Bronchial epithelial cell (primary cell): Measurements from ENCODE around the gene FCHO2. TPM values are rescaled to one million over a fixed set of nuclear protein-coding genes. Genes with fewer than 3 reads are reported as not detected.

Source experiments
- DNase-seq: peaks from one replicate; pipeline ENCODE4 v3.0.0-alpha.2; 2010; ENCODE audit warnings: low read depth
- FAIRE-seq: peaks from 2 replicates; lab custom pipeline; 2011; peaks lifted over from hg19 to GRCh38; lab: Jason Lieb, UNC
- H3K27me3 ChIP-seq: 2 replicates; pipeline ENCODE4 v1.5.1; 2011; ENCODE audit warnings: low read length; ENCODE audit not compliant: control insufficient read depth, insufficient read depth
- H3K36me3 ChIP-seq: 2 replicates; pipeline ENCODE4 v1.5.1; 2011; ENCODE audit warnings: low read length; ENCODE audit not compliant: control insufficient read depth, insufficient read depth
- H3K4me3 ChIP-seq: 2 replicates; pipeline ENCODE4 v1.5.1; 2011; ENCODE audit warnings: mild to moderate bottlenecking, low read depth, low read length, control low read depth
- total RNA-seq: library from RNA; depleted of rRNA; stranded (reverse); fragments of >200 nt; gene quantifications from 2 replicates; pipeline ENCODE4 v1.2.1, GENCODE V29; 2014
- TF ChIP-seq, protein P1 (sequence below): IDR thresholded peaks from 2 replicates; pipeline ENCODE4 v1.5.1; 2011; ENCODE audit warnings: mild to moderate bottlenecking, moderate library complexity, low read length, control low read depth, inconsistent platforms; ENCODE audit not compliant: insufficient read depth, severe bottlenecking

Gene FCHO2
- total RNA-seq, 1 donor from 2014 or later = 10.5 TPM

DNA sequence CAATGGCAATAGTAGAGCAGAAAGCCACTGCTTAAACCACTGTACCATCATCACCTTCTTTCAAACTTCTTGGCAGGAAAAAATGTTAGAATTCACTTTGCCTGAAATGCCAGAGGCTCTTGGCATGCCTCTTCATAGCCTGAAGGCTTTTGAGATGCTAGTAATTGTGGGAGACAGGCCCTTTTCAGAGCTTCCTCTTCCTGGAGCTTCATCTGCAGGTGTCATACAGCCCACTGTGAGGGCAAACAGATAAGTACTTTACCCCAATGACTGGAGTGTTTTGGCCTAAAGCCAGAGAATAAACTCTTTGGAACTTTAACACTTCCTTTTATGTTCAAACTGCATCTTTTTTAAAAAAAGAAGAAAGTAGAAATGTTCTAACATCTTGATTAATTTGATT is 83.2 kb downstream of the FCHO2 start:
- FAIRE-seq (no peak), DNase-seq (no peak)
- TF ChIP-seq, protein P1, sequence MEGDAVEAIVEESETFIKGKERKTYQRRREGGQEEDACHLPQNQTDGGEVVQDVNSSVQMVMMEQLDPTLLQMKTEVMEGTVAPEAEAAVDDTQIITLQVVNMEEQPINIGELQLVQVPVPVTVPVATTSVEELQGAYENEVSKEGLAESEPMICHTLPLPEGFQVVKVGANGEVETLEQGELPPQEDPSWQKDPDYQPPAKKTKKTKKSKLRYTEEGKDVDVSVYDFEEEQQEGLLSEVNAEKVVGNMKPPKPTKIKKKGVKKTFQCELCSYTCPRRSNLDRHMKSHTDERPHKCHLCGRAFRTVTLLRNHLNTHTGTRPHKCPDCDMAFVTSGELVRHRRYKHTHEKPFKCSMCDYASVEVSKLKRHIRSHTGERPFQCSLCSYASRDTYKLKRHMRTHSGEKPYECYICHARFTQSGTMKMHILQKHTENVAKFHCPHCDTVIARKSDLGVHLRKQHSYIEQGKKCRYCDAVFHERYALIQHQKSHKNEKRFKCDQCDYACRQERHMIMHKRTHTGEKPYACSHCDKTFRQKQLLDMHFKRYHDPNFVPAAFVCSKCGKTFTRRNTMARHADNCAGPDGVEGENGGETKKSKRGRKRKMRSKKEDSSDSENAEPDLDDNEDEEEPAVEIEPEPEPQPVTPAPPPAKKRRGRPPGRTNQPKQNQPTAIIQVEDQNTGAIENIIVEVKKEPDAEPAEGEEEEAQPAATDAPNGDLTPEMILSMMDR = no peak
- Histone ChIP-seq H3K36me3 (peaks cover 2% of the 10 kb centered on the region), H3K27me3 (no peaks in the 10 kb centered on the region), H3K4me3 (no peak overlapping the region)

DNA sequence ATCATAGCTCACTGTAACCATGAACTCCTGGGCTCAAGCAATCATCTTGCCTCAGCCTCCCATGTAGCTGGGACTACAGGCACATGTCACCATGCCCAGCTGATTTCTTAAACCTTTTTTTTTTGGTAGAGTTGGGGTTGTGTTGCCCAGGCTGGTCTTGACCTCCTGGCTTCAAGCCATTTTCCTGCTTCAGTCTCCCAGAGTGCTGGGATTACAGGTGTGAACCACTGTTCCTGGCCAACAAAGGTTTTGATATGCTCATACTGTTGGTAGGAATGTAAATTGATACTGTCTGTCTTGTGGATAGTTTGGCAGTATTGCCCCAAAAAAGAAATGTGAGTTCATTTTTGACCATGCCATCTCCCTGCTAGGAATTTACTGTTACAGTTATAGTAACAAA is 87.2 kb downstream of the FCHO2 start:
- TF ChIP-seq, protein P1 = no peak
- no peak overlapping the region for H3K4me3 ChIP-seq
- no peak for DNase-seq
- FAIRE-seq = no peak
- no peaks in the 10 kb centered on the region for H3K27me3 ChIP-seq
- peaks cover 2% of the 10 kb centered on the region for H3K36me3 ChIP-seq

DNA sequence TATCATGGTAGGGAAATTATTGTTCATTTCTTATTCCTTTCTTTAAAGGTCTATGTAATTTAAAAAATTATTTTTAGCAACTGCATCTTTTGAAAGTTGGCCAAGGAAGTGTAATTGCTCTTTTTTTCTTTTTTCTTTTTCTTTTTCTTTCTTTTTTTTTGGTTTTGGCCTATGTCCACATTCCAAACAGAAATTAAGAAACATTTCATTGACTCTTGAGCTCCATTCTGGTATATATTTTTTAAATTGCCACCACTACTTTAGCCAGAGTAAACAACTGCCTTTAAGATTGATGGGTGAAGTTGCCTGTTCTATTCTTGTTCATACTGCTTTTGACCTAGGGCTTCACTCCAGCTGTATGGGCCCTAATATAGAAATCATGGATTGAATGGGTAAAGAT is 88.7 kb downstream of the FCHO2 start:
- no peak overlapping the region for H3K4me3 ChIP-seq
- TF ChIP-seq, protein P1 = no peak
- FAIRE-seq (no peak), DNase-seq (no peak)
- H3K27me3 ChIP-seq = no peaks in the 10 kb centered on the region
- H3K36me3 ChIP-seq = no peaks in the 10 kb centered on the region

DNA sequence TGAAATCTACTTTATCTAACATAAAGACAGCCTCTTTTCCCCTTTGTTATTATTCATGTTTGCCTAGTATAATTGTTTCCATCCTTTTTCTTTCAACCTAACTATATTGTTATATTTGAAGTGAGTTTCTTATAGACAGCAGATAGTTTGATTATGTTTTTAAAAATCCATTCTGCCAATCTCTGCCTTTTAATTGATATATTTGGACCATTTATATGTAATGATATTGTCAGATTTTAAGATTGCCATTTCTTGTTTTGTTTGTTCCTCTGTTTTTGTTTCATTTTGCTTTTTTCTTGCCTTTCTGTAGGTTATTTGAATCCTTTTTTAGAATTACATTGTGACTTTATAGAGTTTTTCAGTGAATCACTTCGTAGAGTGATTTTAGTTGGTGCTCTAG is 89.8 kb downstream of the FCHO2 start:
- Histone ChIP-seq H3K27me3 (no peaks in the 10 kb centered on the region), H3K4me3 (no peak overlapping the region), H3K36me3 (no peaks in the 10 kb centered on the region)
- DNase-seq (no peak), FAIRE-seq (no peak)
- TF ChIP-seq, protein P1 = no peak

DNA sequence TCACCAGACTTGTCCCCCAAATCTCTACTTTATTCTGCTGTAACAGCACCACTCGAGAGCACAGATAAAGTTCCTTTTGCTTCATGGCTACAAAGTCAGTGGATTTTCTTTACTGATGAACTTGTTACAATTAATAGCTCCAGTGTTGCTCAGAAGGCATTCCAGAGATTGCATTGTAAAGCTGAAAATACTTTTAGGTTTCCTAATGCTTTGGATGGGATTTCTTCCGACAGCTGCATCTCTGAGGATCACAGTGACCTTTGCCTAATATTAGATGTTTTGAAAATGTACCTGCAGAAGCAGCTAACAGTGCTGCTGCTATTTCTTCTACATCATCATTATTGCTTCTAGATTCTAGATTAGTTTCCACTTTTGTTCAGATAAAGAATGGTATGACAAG is 105.8 kb downstream of the FCHO2 start:
- Histone ChIP-seq H3K4me3 (no peak overlapping the region), H3K36me3 (peaks cover 2% of the 10 kb centered on the region), H3K27me3 (no peaks in the 10 kb centered on the region)
- TF ChIP-seq, protein P1 = no peak
- no peak for FAIRE-seq
- no peak for DNase-seq

DNA sequence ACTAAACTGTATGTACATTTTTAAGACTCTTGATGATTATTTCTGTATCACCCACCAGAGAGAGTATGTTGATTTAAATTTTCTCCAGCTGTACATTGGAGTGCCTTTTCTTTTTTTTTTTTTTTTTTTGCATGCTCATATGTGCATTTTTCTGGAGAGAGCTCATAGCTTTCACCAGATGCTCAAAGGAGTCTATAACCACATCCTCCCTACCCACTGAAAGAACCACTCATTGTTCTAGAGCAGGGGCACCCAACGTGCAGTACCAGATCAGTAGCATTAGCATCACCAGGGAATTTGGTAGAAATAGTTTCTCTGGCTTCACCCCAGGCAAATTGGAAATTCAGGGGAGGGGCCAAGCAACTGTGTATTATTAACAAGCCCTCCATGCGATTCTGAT is 110.6 kb downstream of the FCHO2 start:
- Histone ChIP-seq H3K36me3 (peaks cover 3% of the 10 kb centered on the region), H3K4me3 (no peak overlapping the region), H3K27me3 (no peaks in the 10 kb centered on the region)
- DNase-seq (no peak), FAIRE-seq (no peak)
- TF ChIP-seq, protein P1 = no peak
